Bladder microvascular endothelial cell (primary cell): ENCODE results near the gene KIFC1. TPM values are rescaled to one million over a fixed set of nuclear protein-coding genes. Genes with fewer than 3 reads are reported as not detected.

Experiments used
- total RNA-seq: library from RNA; depleted of rRNA; stranded (reverse); fragments of >200 nt; gene quantifications from 2 replicates; pipeline ENCODE4 v1.2.3, GENCODE V29; 2014

Gene KIFC1, protein sequence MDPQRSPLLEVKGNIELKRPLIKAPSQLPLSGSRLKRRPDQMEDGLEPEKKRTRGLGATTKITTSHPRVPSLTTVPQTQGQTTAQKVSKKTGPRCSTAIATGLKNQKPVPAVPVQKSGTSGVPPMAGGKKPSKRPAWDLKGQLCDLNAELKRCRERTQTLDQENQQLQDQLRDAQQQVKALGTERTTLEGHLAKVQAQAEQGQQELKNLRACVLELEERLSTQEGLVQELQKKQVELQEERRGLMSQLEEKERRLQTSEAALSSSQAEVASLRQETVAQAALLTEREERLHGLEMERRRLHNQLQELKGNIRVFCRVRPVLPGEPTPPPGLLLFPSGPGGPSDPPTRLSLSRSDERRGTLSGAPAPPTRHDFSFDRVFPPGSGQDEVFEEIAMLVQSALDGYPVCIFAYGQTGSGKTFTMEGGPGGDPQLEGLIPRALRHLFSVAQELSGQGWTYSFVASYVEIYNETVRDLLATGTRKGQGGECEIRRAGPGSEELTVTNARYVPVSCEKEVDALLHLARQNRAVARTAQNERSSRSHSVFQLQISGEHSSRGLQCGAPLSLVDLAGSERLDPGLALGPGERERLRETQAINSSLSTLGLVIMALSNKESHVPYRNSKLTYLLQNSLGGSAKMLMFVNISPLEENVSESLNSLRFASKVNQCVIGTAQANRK
- total RNA-seq = 14.0 and 25.6 TPM in 2 replicates

DNA sequence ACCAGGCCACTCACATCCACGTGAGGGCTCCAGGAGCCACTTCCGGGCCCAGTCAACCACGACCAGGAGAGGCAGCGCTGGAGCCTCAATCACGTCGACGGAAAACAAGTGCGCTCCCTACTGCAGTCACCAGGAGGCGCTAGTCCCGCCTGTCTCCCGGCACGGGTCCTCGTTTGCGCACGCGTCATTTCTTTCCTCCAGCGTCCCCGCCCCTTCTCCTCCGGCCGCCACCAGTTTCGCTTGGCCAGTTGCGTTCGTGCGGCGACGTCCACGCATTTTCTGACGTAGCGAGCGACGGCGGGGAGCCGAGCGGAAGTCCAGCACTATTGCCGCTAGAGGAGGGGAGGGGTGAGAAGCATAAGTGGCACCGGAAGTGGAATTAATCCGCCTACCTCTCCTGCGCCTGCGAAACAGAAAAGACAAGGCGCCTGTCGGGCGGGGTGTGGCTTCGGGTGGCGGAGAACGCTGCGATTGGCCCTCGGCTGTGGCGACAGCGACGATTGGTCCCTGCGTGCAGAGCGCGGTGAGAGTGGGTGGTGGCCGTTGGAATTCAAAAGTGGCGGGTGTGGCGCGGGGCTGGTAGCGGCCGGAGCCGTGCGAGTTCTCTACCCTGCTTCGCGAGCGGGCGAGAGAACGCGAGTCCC, at the start of gene KIFC1:
TSS of gene KIFC1 (plus strand) at position 546 of the 644 bp plus-strand sequence. CDS start 163 bp downstream, outside the sequence.

DNA sequence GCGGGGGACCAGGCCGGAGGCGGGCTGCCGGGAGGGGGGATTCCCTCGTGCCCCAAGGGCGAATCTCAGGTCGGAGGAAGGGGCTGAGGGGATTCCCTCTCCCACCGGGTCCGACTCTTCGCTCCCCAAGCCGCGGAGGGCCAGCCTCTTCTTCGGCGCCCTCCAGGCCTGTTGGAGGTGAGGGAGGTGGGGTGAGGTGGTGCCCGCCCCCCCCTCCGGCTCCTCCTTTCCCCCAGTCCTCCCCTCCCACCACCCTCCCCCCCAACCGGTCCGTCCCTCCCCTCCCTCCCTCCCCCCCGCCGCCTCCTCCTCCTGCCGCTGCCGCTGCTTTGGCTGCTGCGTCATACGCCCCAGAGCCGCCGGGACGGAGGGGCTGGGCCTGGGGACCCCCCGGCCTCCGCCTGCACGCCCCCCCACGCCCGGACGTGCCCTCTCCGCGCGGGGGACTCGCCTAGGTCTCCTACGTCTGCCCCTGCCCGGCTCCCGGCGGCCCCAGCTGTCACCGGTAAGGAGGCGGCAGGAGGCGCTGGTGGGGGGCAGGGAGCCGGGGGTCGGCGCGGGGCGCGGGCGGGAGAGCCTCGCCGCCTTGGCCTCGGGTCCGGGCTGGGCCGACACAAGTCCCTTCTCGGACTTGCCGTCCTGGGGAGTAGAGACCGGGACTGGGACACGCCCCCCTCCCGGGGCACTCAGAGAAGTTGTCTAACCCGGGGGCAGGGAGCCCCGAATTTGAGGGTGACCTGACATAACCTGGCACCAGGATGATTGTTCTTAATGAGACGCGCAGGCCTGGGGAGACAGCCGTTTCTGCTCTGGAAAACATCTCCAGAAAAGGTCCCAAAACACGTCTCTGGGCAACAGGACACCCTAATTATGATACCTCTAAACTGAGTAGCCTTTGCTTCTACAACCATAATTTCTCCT, 19.3 kb downstream of the KIFC1 start, which contains the start of gene PHF1:
TSS of gene PHF1 (plus strand) at position 304 of the 921 bp plus-strand sequence. CDS start 1,250 bp downstream, outside the sequence.

DNA sequence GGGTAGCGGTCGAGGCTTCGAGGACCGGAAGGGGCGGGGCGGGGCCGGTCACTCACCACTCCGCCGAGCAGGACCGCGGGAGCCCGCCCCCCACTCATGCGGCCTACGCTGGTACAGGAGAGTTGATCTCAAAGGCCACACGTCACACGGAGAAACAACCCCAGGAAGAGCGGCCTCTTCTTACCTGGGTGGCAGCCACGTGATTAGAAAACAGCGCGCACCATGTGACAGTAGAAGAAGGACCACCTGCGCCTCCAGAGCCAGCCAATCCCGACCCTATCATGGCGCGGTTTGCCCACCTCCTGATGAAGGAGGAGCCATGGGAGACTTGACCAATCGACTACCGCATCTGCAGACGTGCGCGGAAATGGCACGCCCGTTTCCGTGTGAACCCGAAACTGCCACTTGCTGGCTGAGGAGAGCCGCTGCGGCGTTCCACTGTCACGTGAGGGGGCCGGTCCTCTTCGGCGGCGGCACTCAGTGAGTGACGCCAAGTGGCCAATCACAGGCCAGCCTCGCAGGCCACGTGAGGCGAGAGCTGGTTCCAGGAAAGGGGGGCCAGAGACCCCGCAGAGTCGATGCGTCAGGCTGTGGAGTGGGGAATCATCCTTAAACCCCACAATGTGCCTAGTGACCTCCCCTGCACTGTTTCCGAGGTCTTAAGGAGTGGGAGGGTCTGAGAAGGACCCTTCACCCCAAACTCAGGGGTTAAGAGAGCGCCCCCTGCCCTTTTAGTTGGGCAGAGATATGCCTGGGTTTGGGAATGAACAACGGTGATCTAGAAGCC, 26.5 kb downstream of the KIFC1 start, which contains the start of gene CUTA:
TSS of gene CUTA (minus strand) at position 205 of the 787 bp plus-strand sequence. CDS start at position 98, 107 bp downstream.

DNA sequence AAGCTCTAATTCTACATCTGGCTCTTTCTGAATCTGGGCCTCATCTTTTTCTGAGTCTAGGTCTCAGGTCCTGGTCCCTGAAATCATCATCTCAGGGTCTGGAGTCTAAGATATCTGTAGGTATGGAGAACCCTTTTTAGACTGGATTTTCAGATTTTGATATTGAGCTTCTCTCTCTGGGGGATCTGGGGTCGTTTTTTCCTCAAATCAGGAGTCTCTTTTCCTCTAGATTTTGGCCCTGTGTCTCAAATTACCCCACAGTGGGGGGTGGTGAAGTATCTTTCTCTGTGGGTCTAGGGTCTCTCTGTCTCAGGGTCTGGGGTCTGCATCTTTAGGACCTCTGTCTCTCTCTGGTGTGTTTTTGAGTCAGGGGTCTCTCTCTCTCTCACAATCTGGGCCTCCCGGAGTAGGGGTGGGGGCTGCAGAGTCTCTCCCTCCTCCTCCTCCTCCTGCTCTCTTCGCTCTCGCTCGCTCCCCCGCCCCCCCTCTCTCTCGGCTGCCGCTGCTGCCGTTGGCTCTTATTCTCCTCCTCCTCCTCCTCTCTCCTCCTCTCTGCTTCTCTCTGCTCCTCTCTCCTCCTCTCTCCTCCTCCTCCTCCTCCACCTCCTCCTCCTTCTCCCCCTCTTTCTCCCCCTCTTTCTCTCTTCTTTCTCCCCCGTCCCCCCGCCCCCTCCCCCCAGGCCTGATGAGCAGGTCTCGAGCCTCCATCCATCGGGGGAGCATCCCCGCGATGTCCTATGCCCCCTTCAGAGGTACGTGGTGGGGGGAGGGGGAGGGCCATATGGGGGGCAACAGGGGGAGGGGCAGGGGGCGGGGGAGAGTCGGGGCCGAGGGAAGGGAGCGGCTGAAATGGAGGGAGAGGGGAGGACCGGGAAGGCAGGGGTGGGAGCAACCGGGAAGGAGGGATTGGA, 28.2 kb downstream of the KIFC1 start, which contains the start of gene SYNGAP1:
TSS of gene SYNGAP1 (plus strand) at position 486 of the 911 bp plus-strand sequence. CDS start at position 686, 200 bp downstream.

DNA sequence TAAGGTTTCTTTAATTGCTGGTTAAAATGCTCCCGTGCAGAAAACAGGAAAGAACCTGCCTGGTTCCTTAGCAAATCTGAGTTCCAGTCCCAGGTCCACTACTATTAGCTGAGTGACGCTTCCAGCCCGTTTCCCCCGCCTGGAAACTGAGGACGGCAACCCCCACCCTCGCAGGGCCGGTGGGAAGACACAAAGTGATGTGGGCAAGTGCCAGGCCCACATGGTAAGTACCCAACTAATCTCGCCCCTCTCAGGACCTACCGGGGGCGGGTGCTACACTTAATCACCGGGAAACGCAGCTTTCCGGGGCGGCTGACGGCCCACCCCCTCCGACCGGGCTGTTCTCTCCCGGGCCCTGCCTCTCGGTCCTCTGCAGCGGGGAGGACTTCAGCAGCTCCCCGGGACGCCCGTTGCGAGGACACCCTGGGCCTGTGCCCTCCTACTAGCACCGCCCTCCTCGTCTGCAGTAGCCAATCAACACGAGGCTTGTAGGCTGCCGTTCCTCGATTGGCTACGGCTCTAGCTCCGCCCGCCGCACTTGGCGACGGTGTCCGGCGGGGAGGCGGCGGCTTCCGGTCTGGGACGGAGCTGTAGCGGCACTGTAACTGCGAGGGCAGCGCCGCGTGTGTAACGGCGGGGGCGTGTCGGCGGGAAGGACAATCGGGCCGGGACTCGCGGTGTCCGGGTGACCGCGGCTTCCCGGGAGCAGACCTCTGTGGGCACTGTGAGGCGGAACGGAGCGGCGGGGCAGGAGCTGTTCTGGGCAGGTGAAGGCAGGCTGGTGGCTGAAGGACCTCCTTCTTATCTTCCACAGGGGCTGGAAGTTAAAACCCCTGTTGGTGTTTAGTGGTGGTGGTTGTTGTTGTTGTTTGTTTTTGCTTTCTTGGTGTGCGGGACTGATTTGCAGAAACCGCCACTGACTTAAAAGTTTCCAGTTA, 62.7 kb downstream of the KIFC1 start, which contains the start of gene ZBTB9:
TSS of gene ZBTB9 (plus strand) at position 568 of the 938 bp plus-strand sequence. CDS start 525 bp downstream, outside the sequence.

Other genes with a start within 250 kb of the KIFC1 start
- 0.16 and 0.38 TPM in 2 replicates for gene COL11A2, start 199.4 kb upstream of the KIFC1 start, total RNA-seq
- gene RXRB, start 191.2 kb upstream of the KIFC1 start, total RNA-seq = 15.4 and 26.1 TPM in 2 replicates
- 72.4 and 109 TPM in 2 replicates for gene SLC39A7, start 191.0 kb upstream of the KIFC1 start, total RNA-seq
- 8.1 and 11.0 TPM in 2 replicates for gene HSD17B8, start 187.2 kb upstream of the KIFC1 start, total RNA-seq
- gene RING1, start 183.3 kb upstream of the KIFC1 start, total RNA-seq = 21.0 and 31.4 TPM in 2 replicates
- 27.5 and 44.3 TPM in 2 replicates for gene VPS52, start 119.9 kb upstream of the KIFC1 start, total RNA-seq
- gene RPS18, start 119.7 kb upstream of the KIFC1 start, total RNA-seq = 3,373 and 4,771 TPM in 2 replicates
- 4.8 and 10.0 TPM in 2 replicates for gene B3GALT4, start 114.7 kb upstream of the KIFC1 start, total RNA-seq
- gene WDR46, start 102.6 kb upstream of the KIFC1 start, total RNA-seq = 59.7 and 74.5 TPM in 2 replicates
- 34.9 and 35.5 TPM in 2 replicates for gene PFDN6, start 102.2 kb upstream of the KIFC1 start, total RNA-seq
- gene RGL2, start 92.9 kb upstream of the KIFC1 start, total RNA-seq = 39.8 and 52.5 TPM in 2 replicates
- 67.3 and 138 TPM in 2 replicates for gene TAPBP, start 77.7 kb upstream of the KIFC1 start, total RNA-seq
- 13.4 and 21.8 TPM in 2 replicates for gene ZBTB22, start 74.1 kb upstream of the KIFC1 start, total RNA-seq
- 43.7 and 69.9 TPM in 2 replicates for gene DAXX, start 68.9 kb upstream of the KIFC1 start, total RNA-seq
- gene PHF1, start 19.2 kb downstream of the KIFC1 start, total RNA-seq = 9.4 and 16.7 TPM in 2 replicates
- 52.1 and 53.3 TPM in 2 replicates for gene CUTA, start 26.3 kb downstream of the KIFC1 start, total RNA-seq
- 1.5 and 2.6 TPM in 2 replicates for gene SYNGAP1, start 28.2 kb downstream of the KIFC1 start, total RNA-seq
- gene ZBTB9, start 62.8 kb downstream of the KIFC1 start, total RNA-seq = 5.7 and 8.3 TPM in 2 replicates
- gene BAK1, start 188.5 kb downstream of the KIFC1 start, total RNA-seq = 16.5 and 21.7 TPM in 2 replicates
- 29.8 and 32.3 TPM in 2 replicates for gene ITPR3, start 229.5 kb downstream of the KIFC1 start, total RNA-seq